ENCODE data around the gene SYT14.

- TF ChIP-seq CTCF (IDR thresholded peaks at IDR 0.05) (no peak), NFE2L2 (conservative IDR thresholded peaks at IDR 0.05; ENCODE audit: low read length) (no peak), ELK1 (IDR thresholded peaks at IDR 0.05; ENCODE audit: low read depth, low read length) (no peak), RCOR1 (IDR thresholded peaks at IDR 0.05; ENCODE audit: low read depth, low read length) (no peak)
These were observed 124.0 kb downstream of the SYT14 start for GRCh38 chr1:210061992-210062391.
